MM.1S (cell line): ENCODE results near the gene SLC12A6.
A peak's percentile ranks its signal among the peaks of the same experiment; 100 is the strongest.
"Not testable (repeated sequence)": the region's sequence is repeated elsewhere in the genome, so short reads cannot be mapped to it uniquely, and the experiment has no call there.

ENCODE experiments used
- DNase-seq: peaks from one replicate; pipeline ENCODE4 v3.0.0-alpha.2; 2015
- H2AFZ ChIP-seq: fragments of 300-600 bp; sonication (generic); 2 replicates; pipeline ENCODE4 v1.6.0; 2016; ENCODE audit warnings: antibody characterized with exemption, low read length
- H3F3A ChIP-seq: fragments of 300-600 bp; sonication (generic); 2 replicates; pipeline ENCODE4 v1.6.1; 2016; ENCODE audit warnings: mild to moderate bottlenecking, antibody characterized with exemption, low read length, moderate library complexity, mixed read lengths; ENCODE audit not compliant: insufficient read depth
- H3K27ac ChIP-seq: fragments of 300-600 bp; sonication (generic); 2 replicates; pipeline ENCODE4 v1.5.1; 2016; ENCODE audit warnings: mild to moderate bottlenecking, low read length
- H3K27me3 ChIP-seq: fragments of 300-600 bp; sonication (generic); replicated peaks from 2 replicates; pipeline ENCODE4 v1.6.0; 2016; ENCODE audit warnings: low read length; ENCODE audit not compliant: insufficient read depth
- H3K36me3 ChIP-seq: fragments of 300-600 bp; sonication (generic); replicated peaks from 2 replicates; pipeline ENCODE4 v1.6.1; 2016; ENCODE audit warnings: mild to moderate bottlenecking, low read length, mixed read lengths; ENCODE audit not compliant: insufficient read depth
- H3K4me1 ChIP-seq: fragments of 300-600 bp; sonication (generic); 2 replicates; pipeline ENCODE4 v1.6.1; 2016; ENCODE audit warnings: low read length, mixed read lengths
- H3K4me2 ChIP-seq: fragments of 300-600 bp; sonication (generic); 2 replicates; pipeline ENCODE4 v1.6.0; 2016; ENCODE audit warnings: low read depth, low read length
- H3K4me3 ChIP-seq: fragments of 300-600 bp; sonication (generic); 2 replicates; pipeline ENCODE4 v1.5.1; 2016; ENCODE audit warnings: low read length, mixed read lengths
- H3K79me2 ChIP-seq: fragments of 300-600 bp; sonication (generic); 2 replicates; pipeline ENCODE4 v1.6.1; 2016; ENCODE audit warnings: mixed run types, low read length, mixed read lengths
- H3K9ac ChIP-seq: fragments of 300-600 bp; sonication (generic); 2 replicates; pipeline ENCODE4 v1.6.1; 2016; ENCODE audit warnings: low read length, mixed read lengths
- H3K9me2 ChIP-seq: fragments of 300-600 bp; sonication (generic); replicated peaks from 2 replicates; pipeline ENCODE4 v1.6.1; 2016; ENCODE audit warnings: mild to moderate bottlenecking, low read length, mixed read lengths; ENCODE audit not compliant: insufficient read depth
- H3K9me3 ChIP-seq: fragments of 300-600 bp; sonication (generic); replicated peaks from 2 replicates; pipeline ENCODE4 v1.6.1; 2016; ENCODE audit warnings: mild to moderate bottlenecking, low read length, mixed read lengths; ENCODE audit not compliant: insufficient read depth
- H4K20me1 ChIP-seq: fragments of 300-600 bp; sonication (generic); 2 replicates; pipeline ENCODE4 v1.6.1; 2016; ENCODE audit warnings: mild to moderate bottlenecking, low read length, moderate library complexity, mixed read lengths; ENCODE audit not compliant: insufficient read depth
- CTCF ChIP-seq: fragments of 300-600 bp; sonication (generic); IDR thresholded peaks from 2 replicates; pipeline ENCODE4 v1.5.1; 2016; ENCODE audit warnings: antibody characterized with exemption, low read length, mixed read lengths
- EZH2 ChIP-seq: fragments of 300-600 bp; sonication (generic); optimal IDR thresholded peaks from 2 replicates; pipeline ENCODE3; 2017; ENCODE audit warnings: low read depth, mild to moderate bottlenecking, antibody characterized with exemption, low read length, mixed read lengths
- EZH2phosphoT487 ChIP-seq: fragments of 300-600 bp; sonication (generic); IDR thresholded peaks from 2 replicates; pipeline ENCODE4 v1.6.1; 2018; ENCODE audit warnings: antibody characterized with exemption, low read length

Gene SLC12A6

GRCh38 chr15:34337557-34338306 lies at the start of gene SLC12A6:
TSS of gene SLC12A6 (minus strand) at chr15:34337781. CDS start at chr15:34336680, 1,101 bp downstream.
- peaks cover 75% of the 10 kb centered on the region for H3K79me2 ChIP-seq
- DNase-seq = peak; percentile 94
- no peaks in the 10 kb centered on the region for H3K9me3 ChIP-seq
- no peaks in the 10 kb centered on the region; the same call in 1 of the 2 replicates for H3K36me3 ChIP-seq
- H3K4me3 ChIP-seq = peak within 1 kb of the TSS; percentile 87
- peak within 1 kb of the TSS; percentile 65 for H2AFZ ChIP-seq
- no peak for TF ChIP-seq EZH2
- TF ChIP-seq EZH2phosphoT487 = no peak
- no peak for TF ChIP-seq CTCF
- peak within 1 kb of the TSS; percentile 80 for H3K27ac ChIP-seq
- H3K4me2 ChIP-seq = peak within 1 kb of the TSS; percentile 92
- H3K9ac ChIP-seq = peak within 1 kb of the TSS; percentile 83
- H3F3A ChIP-seq = peaks cover 49% of the 10 kb centered on the region
- H3K4me1 ChIP-seq = peaks cover 14% of the 10 kb centered on the region
- H4K20me1 ChIP-seq = no peaks in the 10 kb centered on the region
- no peaks in the 10 kb centered on the region for H3K27me3 ChIP-seq
- H3K9me2 ChIP-seq = no peaks in the 10 kb centered on the region

GRCh38 chr15:34381829-34382521 lies 44.4 kb upstream of the SLC12A6 start:
- H3K36me3 ChIP-seq, H3K27me3 ChIP-seq, H3K9ac ChIP-seq, H3K9me2 ChIP-seq, H2AFZ ChIP-seq, H3K27ac ChIP-seq, H3K4me3 ChIP-seq, H4K20me1 ChIP-seq, H3K4me2 ChIP-seq, H3F3A ChIP-seq, DNase-seq, H3K79me2 ChIP-seq, H3K4me1 ChIP-seq, H3K9me3 ChIP-seq: not testable (repeated sequence)

DNA sequence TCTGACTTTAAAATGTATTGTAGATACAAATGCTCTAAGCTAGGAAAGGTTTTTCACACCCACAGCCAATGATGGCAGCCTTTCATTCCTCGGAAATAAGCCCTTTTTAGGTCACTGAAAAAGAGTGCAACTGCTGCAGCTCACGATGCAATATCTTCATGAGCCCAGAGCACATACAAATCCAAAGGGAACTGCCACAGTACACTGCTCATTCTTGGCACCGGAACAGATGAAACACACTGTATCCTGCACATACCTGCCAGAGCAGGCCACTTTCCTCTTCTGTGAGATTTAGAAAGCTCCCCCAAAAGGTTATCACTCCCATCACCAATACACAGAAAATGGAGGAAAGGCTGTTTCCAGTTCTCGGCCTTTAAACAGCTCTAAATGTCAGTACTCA lies 42.9 kb upstream of the SLC12A6 start:
- H4K20me1 ChIP-seq, H3K79me2 ChIP-seq, H3F3A ChIP-seq, H3K4me1 ChIP-seq, H3K9ac ChIP-seq, H3K9me3 ChIP-seq, H3K27me3 ChIP-seq, H3K36me3 ChIP-seq, H2AFZ ChIP-seq, H3K4me3 ChIP-seq, H3K4me2 ChIP-seq, H3K9me2 ChIP-seq, H3K27ac ChIP-seq, DNase-seq: not testable (repeated sequence)

GRCh38 chr15:34376856-34377255 lies 39.3 kb upstream of the SLC12A6 start:
- no peak for DNase-seq
- H3K79me2 ChIP-seq = no peaks in the 10 kb centered on the region
- TF ChIP-seq CTCF (no peak), EZH2phosphoT487 (no peak), EZH2 (no peak)

DNA sequence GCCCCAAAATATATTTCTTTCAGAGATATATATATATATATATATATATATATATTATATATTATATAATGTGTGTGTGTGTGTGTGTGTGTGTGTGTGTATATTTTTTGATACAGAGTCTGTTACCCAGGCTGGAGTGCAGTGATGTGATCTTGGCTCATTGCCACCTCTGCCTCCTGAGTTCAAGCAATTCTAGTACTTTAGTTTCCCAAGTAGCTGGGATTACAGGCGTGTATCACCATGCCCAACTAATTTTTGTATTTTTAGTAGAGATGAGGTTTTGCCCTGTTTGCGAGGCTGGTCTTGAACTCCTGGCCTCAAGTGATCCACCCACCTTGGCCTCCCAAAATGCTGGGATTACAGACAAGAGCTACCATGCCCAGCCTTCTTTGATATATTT lies 38.0 kb upstream of the SLC12A6 start:
- H3K4me1 ChIP-seq, H3K9ac ChIP-seq, H3K4me2 ChIP-seq, H2AFZ ChIP-seq, H3K4me3 ChIP-seq, H3K9me2 ChIP-seq, H3K79me2 ChIP-seq, DNase-seq, H3K9me3 ChIP-seq, H4K20me1 ChIP-seq, H3K36me3 ChIP-seq, H3K27me3 ChIP-seq, H3K27ac ChIP-seq, H3F3A ChIP-seq: not testable (repeated sequence)

More at GRCh38 chr15:34376856-34377255, 39.3 kb upstream of the SLC12A6 start:
- Histone ChIP-seq H3K36me3 (no peaks in the 10 kb centered on the region), H2AFZ (no peak overlapping the region), H3K9ac (no peak overlapping the region), H3K4me1 (no peaks in the 10 kb centered on the region), H3F3A (no peaks in the 10 kb centered on the region), H3K9me2 (no peaks in the 10 kb centered on the region), H4K20me1 (no peaks in the 10 kb centered on the region), H3K9me3 (no peaks in the 10 kb centered on the region), H3K27ac (no peak overlapping the region), H3K4me2 (no peak overlapping the region), H3K27me3 (no peaks in the 10 kb centered on the region), H3K4me3 (no peak overlapping the region)
